Measurements from ENCODE around the gene PCDH11X. TPM values are rescaled to one million over a fixed set of nuclear protein-coding genes. Genes with fewer than 3 reads are reported as not detected.
"Not testable (repeated sequence)": the region's sequence is repeated elsewhere in the genome, so short reads cannot be mapped to it uniquely, and the experiment has no call there.

PCDH11X gene, protein sequence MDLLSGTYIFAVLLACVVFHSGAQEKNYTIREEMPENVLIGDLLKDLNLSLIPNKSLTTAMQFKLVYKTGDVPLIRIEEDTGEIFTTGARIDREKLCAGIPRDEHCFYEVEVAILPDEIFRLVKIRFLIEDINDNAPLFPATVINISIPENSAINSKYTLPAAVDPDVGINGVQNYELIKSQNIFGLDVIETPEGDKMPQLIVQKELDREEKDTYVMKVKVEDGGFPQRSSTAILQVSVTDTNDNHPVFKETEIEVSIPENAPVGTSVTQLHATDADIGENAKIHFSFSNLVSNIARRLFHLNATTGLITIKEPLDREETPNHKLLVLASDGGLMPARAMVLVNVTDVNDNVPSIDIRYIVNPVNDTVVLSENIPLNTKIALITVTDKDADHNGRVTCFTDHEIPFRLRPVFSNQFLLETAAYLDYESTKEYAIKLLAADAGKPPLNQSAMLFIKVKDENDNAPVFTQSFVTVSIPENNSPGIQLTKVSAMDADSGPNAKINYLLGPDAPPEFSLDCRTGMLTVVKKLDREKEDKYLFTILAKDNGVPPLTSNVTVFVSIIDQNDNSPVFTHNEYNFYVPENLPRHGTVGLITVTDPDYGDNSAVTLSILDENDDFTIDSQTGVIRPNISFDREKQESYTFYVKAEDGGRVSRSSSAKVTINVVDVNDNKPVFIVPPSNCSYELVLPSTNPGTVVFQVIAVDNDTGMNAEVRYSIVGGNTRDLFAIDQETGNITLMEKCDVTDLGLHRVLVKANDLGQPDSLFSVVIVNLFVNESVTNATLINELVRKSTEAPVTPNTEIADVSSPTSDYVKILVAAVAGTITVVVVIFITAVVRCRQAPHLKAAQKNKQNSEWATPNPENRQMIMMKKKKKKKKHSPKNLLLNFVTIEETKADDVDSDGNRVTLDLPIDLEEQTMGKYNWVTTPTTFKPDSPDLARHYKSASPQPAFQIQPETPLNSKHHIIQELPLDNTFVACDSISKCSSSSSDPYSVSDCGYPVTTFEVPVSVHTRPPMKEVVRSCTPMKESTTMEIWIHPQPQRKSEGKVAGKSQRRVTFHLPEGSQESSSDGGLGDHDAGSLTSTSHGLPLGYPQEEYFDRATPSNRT (N-terminal part only)
- total RNA-seq: under 1 TPM in 1 of 4 donors, not detected in 3; 0.07 TPM

DNA sequence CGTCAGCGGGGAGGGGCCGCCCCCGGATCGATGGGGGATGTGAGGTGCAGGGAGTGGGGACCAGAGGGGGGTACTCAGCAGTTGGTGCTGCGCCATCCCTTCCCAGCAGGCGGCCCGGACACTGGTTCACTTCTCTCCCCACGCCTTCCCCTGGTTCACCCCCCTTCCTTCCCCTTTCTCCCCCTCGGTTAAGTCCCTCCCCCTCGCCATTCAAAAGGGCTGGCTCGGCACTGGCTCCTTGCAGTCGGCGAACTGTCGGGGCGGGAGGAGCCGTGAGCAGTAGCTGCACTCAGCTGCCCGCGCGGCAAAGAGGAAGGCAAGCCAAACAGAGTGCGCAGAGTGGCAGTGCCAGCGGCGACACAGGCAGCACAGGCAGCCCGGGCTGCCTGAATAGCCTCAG is at the start of gene PCDH11X:
Gene PCDH11X (plus strand): TSS at position 241 of the 400 bp plus-strand sequence. CDS start 56,130 bp downstream, outside the sequence.
- H3K27ac ChIP-seq; ATAC-seq; H3K4me1 ChIP-seq; H3K4me3 ChIP-seq; H3K9me3 ChIP-seq; H3K36me3 ChIP-seq; in situ Hi-C loops (cut with MboI; ENCODE audit: low sequenced_read_pairs in 4 of 4); intact Hi-C loops (cut with DNase I; ENCODE audit: low total_unique reads): not testable (repeated sequence)
- H3K27me3 ChIP-seq: peaks cover 0 to 28% (median 18%) of the 10 kb centered on the region in 3 donors
- peak in 1 of 2 donors; percentile 1 for DNase-seq

- H3K4me1 ChIP-seq; in situ Hi-C loops (cut with MboI; ENCODE audit: low sequenced_read_pairs in 4 of 4); DNase-seq; H3K9me3 ChIP-seq; H3K4me3 ChIP-seq; intact Hi-C loops (cut with DNase I; ENCODE audit: low total_unique reads); ATAC-seq; H3K27me3 ChIP-seq; H3K36me3 ChIP-seq; H3K27ac ChIP-seq: not testable (repeated sequence)
Measured at GRCh38 chrX:91747446-91747845, 31.7 kb upstream of the PCDH11X start.

- not testable (repeated sequence) for H3K27ac ChIP-seq, DNase-seq
Measured at GRCh38 chrX:91753022-91753421, 26.2 kb upstream of the PCDH11X start.

GRCh38 chrX:91770619-91771488 is 8.3 kb upstream of the PCDH11X start:
- intact Hi-C loops (cut with DNase I; ENCODE audit: low total_unique reads); ATAC-seq; in situ Hi-C loops (cut with MboI; ENCODE audit: low sequenced_read_pairs in 4 of 4): not testable (repeated sequence)

More at GRCh38 chrX:91753022-91753421, 26.2 kb upstream of the PCDH11X start:
- intact Hi-C loops (cut with DNase I; ENCODE audit: low total_unique reads); H3K36me3 ChIP-seq; ATAC-seq; H3K27me3 ChIP-seq; H3K4me1 ChIP-seq; in situ Hi-C loops (cut with MboI; ENCODE audit: low sequenced_read_pairs in 4 of 4); H3K9me3 ChIP-seq; H3K4me3 ChIP-seq: not testable (repeated sequence)

GRCh38 chrX:91773943-91774342 is 5.2 kb upstream of the PCDH11X start:
- in situ Hi-C loops (cut with MboI; ENCODE audit: low sequenced_read_pairs in 4 of 4); ATAC-seq; H3K36me3 ChIP-seq; H3K4me3 ChIP-seq; intact Hi-C loops (cut with DNase I; ENCODE audit: low total_unique reads); DNase-seq; H3K27ac ChIP-seq; H3K4me1 ChIP-seq; H3K9me3 ChIP-seq: not testable (repeated sequence)
- peaks cover 0 to 12% (median 0%) of the 10 kb centered on the region in 3 donors for H3K27me3 ChIP-seq

More at GRCh38 chrX:91770619-91771488, 8.3 kb upstream of the PCDH11X start:
- H3K27ac ChIP-seq, H3K4me1 ChIP-seq, H3K36me3 ChIP-seq, DNase-seq, H3K4me3 ChIP-seq, H3K9me3 ChIP-seq, H3K27me3 ChIP-seq: not testable (repeated sequence)

GRCh38 chrX:91780008-91780407 is 833 bp downstream of the PCDH11X start:
- intact Hi-C loops (cut with DNase I; ENCODE audit: low total_unique reads); H3K4me1 ChIP-seq; H3K4me3 ChIP-seq; H3K27ac ChIP-seq; ATAC-seq; DNase-seq; H3K9me3 ChIP-seq; H3K36me3 ChIP-seq; in situ Hi-C loops (cut with MboI; ENCODE audit: low sequenced_read_pairs in 4 of 4): not testable (repeated sequence)
- H3K27me3 ChIP-seq: peaks cover 0 to 25% (median 18%) of the 10 kb centered on the region in 3 donors

DNA sequence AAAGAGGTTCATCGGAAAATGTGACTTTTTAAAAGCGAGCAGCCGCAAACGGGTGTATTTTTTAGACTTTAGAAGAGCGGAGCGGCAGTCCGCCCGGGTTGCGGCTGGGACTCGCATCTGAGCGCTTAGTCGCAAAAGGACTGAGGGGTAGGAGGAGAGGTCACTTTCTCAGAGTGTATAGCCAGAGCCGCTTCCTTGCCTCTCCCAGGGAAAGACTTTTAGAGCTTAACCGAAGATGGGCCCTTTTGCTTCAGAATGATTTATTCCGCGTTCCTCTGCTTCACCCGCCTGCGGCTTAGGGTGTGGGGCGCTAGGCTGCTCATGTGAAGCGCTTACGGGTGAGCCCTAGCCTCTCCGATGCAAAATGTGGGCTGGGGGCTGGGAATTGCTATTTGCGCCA is 1.5 kb downstream of the PCDH11X start:
- ATAC-seq; H3K9me3 ChIP-seq; in situ Hi-C loops (cut with MboI; ENCODE audit: low sequenced_read_pairs in 4 of 4); H3K27ac ChIP-seq; H3K4me3 ChIP-seq; intact Hi-C loops (cut with DNase I; ENCODE audit: low total_unique reads); H3K36me3 ChIP-seq; DNase-seq; H3K4me1 ChIP-seq: not testable (repeated sequence)
- H3K27me3 ChIP-seq: peaks cover 0 to 25% (median 18%) of the 10 kb centered on the region in 3 donors

GRCh38 chrX:91781553-91782298 is 2.6 kb downstream of the PCDH11X start:
- ATAC-seq; DNase-seq; H3K27ac ChIP-seq; H3K9me3 ChIP-seq; in situ Hi-C loops (cut with MboI; ENCODE audit: low sequenced_read_pairs in 4 of 4); H3K36me3 ChIP-seq; H3K4me1 ChIP-seq; H3K4me3 ChIP-seq; intact Hi-C loops (cut with DNase I; ENCODE audit: low total_unique reads): not testable (repeated sequence)
- peaks cover 0 to 25% (median 18%) of the 10 kb centered on the region in 3 donors for H3K27me3 ChIP-seq

DNA sequence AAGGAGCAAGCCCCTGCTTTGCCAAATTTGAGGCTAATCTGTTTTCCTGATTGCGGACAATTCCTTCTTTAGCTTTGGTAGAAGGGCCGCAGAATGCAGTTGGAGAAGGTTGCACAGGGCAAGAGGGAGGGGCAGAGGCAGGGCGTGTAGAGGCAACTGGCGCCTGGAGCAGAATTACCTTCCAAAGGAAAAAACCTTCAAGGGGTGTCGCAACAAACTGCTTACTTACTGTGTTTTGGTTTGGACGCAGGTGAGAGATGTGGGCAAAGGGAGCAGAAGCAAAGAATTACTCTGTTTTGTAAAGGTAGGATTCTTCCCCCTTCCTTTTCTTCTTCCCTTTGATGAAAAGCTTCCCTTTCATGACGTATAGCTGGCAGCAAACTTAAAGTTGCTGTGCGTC is 3.6 kb downstream of the PCDH11X start:
- in situ Hi-C loops (cut with MboI; ENCODE audit: low sequenced_read_pairs in 4 of 4); intact Hi-C loops (cut with DNase I; ENCODE audit: low total_unique reads); DNase-seq; H3K4me3 ChIP-seq; ATAC-seq; H3K36me3 ChIP-seq; H3K27ac ChIP-seq; H3K4me1 ChIP-seq; H3K9me3 ChIP-seq: not testable (repeated sequence)
- peaks cover 0 to 18% (median 18%) of the 10 kb centered on the region in 3 donors for H3K27me3 ChIP-seq

DNA sequence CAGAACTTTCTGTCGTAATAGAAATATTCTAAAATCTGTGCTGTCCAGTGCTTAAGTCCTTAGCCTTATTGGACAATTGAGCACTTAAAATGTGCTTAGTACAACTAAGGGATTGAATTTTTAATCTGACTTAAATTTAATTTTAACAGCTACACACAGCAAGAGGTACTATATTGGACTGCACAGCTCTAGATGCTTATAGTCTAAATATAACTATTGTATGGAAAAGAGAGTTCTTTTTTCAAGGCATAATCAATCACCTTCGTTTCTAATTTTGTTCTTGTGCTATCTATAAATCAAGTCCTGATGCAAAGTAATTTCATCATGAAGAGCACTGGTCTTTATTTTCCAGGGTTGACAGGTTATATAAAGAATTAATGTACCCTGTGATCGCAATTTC is 38.4 kb downstream of the PCDH11X start:
- DNase-seq; H3K4me3 ChIP-seq; H3K36me3 ChIP-seq; H3K4me1 ChIP-seq; intact Hi-C loops (cut with DNase I; ENCODE audit: low total_unique reads); H3K9me3 ChIP-seq; ATAC-seq; in situ Hi-C loops (cut with MboI; ENCODE audit: low sequenced_read_pairs in 4 of 4); H3K27me3 ChIP-seq; H3K27ac ChIP-seq: not testable (repeated sequence)
